ENCODE data around the gene FBXL17. TPM values are rescaled to one million over a fixed set of nuclear protein-coding genes. Genes with fewer than 3 reads are reported as not detected.

Gene FBXL17
- total and polyA plus RNA-seq, 2 experiments from 2014 or later: 1.8 to 13.1 TPM

DNA sequence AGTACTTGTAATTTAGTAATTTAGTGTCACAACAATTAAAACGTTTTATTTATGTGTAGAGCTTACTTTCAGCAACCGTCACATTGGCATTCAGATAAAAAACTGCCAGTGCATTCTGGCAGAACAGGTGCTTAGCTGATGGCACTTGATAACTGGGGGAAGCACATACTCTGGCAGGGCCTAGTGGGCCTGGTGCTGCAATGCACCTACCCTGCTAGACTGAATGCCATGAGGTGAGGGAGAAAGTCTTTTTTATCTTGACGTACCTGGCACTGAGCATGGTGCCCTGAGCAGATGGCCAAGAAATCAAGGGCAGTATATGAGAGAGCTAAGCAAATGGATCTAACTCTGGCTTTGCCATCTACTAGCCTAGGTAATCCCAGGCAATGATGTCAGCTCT lies 430.6 kb downstream of the FBXL17 start:
- Histone ChIP-seq H2AFZ (no peak overlapping the region), H4K20me1 (ENCODE audit: insufficient read depth) (no peaks in the 10 kb centered on the region), H3K27ac (no peak overlapping the region), H3K4me3 (no peak overlapping the region), H3K4me1 (ENCODE audit: insufficient read depth) (no peaks in the 10 kb centered on the region), H3K79me2 (ENCODE audit: insufficient read depth) (no peaks in the 10 kb centered on the region), H3K27me3 (replicated peaks; ENCODE audit: insufficient read depth) (no peaks in the 10 kb centered on the region), H3K36me3 (ENCODE audit: low read depth) (no peaks in the 10 kb centered on the region), H3F3A (ENCODE audit: insufficient read depth) (no peaks in the 10 kb centered on the region), H3K4me2 (ENCODE audit: unreplicated experiment) (no peak overlapping the region), H3K9me3 (ENCODE audit: low read depth) (no peaks in the 10 kb centered on the region), H3K9me2 (ENCODE audit: insufficient read depth) (no peaks in the 10 kb centered on the region), H3K9ac (no peak overlapping the region)
- TF ChIP-seq EZH2 (IDR thresholded peaks at IDR 0.05; ENCODE audit: insufficient read depth, poor library complexity, severe bottlenecking) (no peak), EZH2phosphoT487 (IDR thresholded peaks at IDR 0.05; ENCODE audit: insufficient read depth, low read depth) (no peak)
- 83 to 85% methylated on average over 3 of the region's 3 CpGs for WGBS, 2 experiments (ENCODE audit: low coverage in 1 of 2, low lambda C conversion rate in 2 of 2, missing lambda C conversion rate in 2 of 2)
- in situ Hi-C loops (cut with MboI): no loop called here
- no peak for DNase-seq

DNA sequence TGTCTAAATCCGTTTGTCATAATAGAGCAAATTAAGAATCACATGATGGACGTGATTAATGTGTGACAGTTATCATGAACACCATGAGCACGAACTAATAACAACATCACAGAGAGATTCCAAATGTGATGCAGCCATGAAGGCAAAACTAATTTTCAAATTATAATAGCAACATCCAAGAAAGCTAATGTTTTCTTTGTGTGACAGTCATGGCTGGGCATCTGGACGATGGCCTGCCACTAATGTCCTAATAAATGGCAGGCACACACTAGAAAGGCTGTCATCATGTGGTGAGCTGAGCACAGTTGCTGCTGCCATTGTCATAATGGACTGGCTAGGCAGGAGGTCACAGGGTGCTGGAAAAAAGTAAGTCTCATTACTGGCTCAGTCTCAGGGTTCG lies 431.1 kb downstream of the FBXL17 start:
- no peaks in the 10 kb centered on the region for H3K4me1 ChIP-seq (ENCODE audit: insufficient read depth)
- in situ Hi-C loops (cut with MboI): no loop called here
- WGBS, 2 experiments (ENCODE audit: low coverage in 1 of 2, low lambda C conversion rate in 2 of 2, missing lambda C conversion rate in 2 of 2): 64 to 72% methylated on average over 5 of the region's 5 CpGs

GRCh38 chr5:107949688-107950341 lies 432.1 kb downstream of the FBXL17 start:
- no peaks in the 10 kb centered on the region for H3K9me3 ChIP-seq (ENCODE audit: low read depth)
- H3K4me1 ChIP-seq (ENCODE audit: insufficient read depth): no peaks in the 10 kb centered on the region
- H3K36me3 ChIP-seq (ENCODE audit: low read depth): no peaks in the 10 kb centered on the region
- H3K9me2 ChIP-seq (ENCODE audit: insufficient read depth): no peaks in the 10 kb centered on the region
- no peak overlapping the region for H3K9ac ChIP-seq
- in situ Hi-C loops (cut with MboI): no loop called here
- H2AFZ ChIP-seq: no peak overlapping the region
- H3K27ac ChIP-seq: no peak overlapping the region
- H3F3A ChIP-seq (ENCODE audit: insufficient read depth): no peaks in the 10 kb centered on the region
- no peak for TF ChIP-seq EZH2 (IDR thresholded peaks at IDR 0.05; ENCODE audit: insufficient read depth, poor library complexity, severe bottlenecking)
- no peak for TF ChIP-seq EZH2phosphoT487 (IDR thresholded peaks at IDR 0.05; ENCODE audit: insufficient read depth, low read depth)
- H3K4me3 ChIP-seq: no peak overlapping the region
- 31% methylated on average over 6 of the region's 6 CpGs for WGBS, 2 experiments (ENCODE audit: low coverage in 1 of 2, low lambda C conversion rate in 2 of 2, missing lambda C conversion rate in 2 of 2)
- H3K79me2 ChIP-seq (ENCODE audit: insufficient read depth): no peaks in the 10 kb centered on the region
- no peak overlapping the region for H3K4me2 ChIP-seq (ENCODE audit: unreplicated experiment)
- H3K27me3 ChIP-seq (replicated peaks; ENCODE audit: insufficient read depth): no peaks in the 10 kb centered on the region
- DNase-seq: peak; percentile 2
- H4K20me1 ChIP-seq (ENCODE audit: insufficient read depth): no peaks in the 10 kb centered on the region

More for the DNA sequence above, 431.1 kb downstream of the FBXL17 start:
- no peak for DNase-seq
- no peaks in the 10 kb centered on the region for H3K27me3 ChIP-seq (replicated peaks; ENCODE audit: insufficient read depth)
- H3K9ac ChIP-seq: no peak overlapping the region
- H3K4me3 ChIP-seq: no peak overlapping the region
- H2AFZ ChIP-seq: no peak overlapping the region
- no peaks in the 10 kb centered on the region for H3K79me2 ChIP-seq (ENCODE audit: insufficient read depth)
- H3K9me2 ChIP-seq (ENCODE audit: insufficient read depth): no peaks in the 10 kb centered on the region
- H3K4me2 ChIP-seq (ENCODE audit: unreplicated experiment): no peak overlapping the region
- no peak overlapping the region for H3K27ac ChIP-seq
- H4K20me1 ChIP-seq (ENCODE audit: insufficient read depth): no peaks in the 10 kb centered on the region
- TF ChIP-seq EZH2 (IDR thresholded peaks at IDR 0.05; ENCODE audit: insufficient read depth, poor library complexity, severe bottlenecking) (no peak), EZH2phosphoT487 (IDR thresholded peaks at IDR 0.05; ENCODE audit: insufficient read depth, low read depth) (no peak)
- no peaks in the 10 kb centered on the region for H3F3A ChIP-seq (ENCODE audit: insufficient read depth)
- no peaks in the 10 kb centered on the region for H3K36me3 ChIP-seq (ENCODE audit: low read depth)
- no peaks in the 10 kb centered on the region for H3K9me3 ChIP-seq (ENCODE audit: low read depth)

DNA sequence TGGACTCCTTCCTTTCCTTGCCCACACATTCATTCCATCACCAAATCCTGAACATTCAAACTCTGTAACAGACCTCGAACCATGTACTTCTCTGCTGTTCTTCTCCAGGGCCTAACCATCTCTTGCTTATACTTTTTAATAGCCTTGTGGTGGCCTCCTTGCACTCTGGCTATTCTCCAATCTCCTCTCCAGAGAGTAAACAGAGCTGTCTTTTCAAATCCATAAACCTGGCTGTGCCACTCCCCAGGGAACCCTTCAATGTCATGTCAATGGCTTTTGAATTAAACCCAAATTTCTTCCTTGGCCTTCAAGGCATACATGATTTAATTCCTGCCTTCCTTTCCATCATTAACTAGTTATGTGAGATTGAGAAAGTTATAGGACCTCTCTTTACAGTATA lies 433.5 kb downstream of the FBXL17 start:
- Histone ChIP-seq H3K36me3 (ENCODE audit: low read depth) (no peaks in the 10 kb centered on the region), H3K9me3 (ENCODE audit: low read depth) (no peaks in the 10 kb centered on the region), H3K4me2 (ENCODE audit: unreplicated experiment) (no peak overlapping the region), H3K27me3 (replicated peaks; ENCODE audit: insufficient read depth) (no peaks in the 10 kb centered on the region), H3K27ac (no peak overlapping the region), H3K4me3 (no peak overlapping the region), H3K9me2 (ENCODE audit: insufficient read depth) (no peaks in the 10 kb centered on the region), H3F3A (ENCODE audit: insufficient read depth) (no peaks in the 10 kb centered on the region), H3K79me2 (ENCODE audit: insufficient read depth) (no peaks in the 10 kb centered on the region), H3K4me1 (ENCODE audit: insufficient read depth) (no peaks in the 10 kb centered on the region), H3K9ac (no peak overlapping the region), H2AFZ (no peak overlapping the region), H4K20me1 (ENCODE audit: insufficient read depth) (no peaks in the 10 kb centered on the region)
- WGBS, 2 experiments (ENCODE audit: low coverage in 1 of 2, low lambda C conversion rate in 2 of 2, missing lambda C conversion rate in 2 of 2): 88 to 100% methylated on average over 1 of the region's 1 CpG
- in situ Hi-C loops (cut with MboI): no loop called here
- DNase-seq: no peak
- no peak for TF ChIP-seq EZH2phosphoT487 (IDR thresholded peaks at IDR 0.05; ENCODE audit: insufficient read depth, low read depth)
- no peak for TF ChIP-seq EZH2 (IDR thresholded peaks at IDR 0.05; ENCODE audit: insufficient read depth, poor library complexity, severe bottlenecking)

Measured in GM23248 (cell line).